Measurements from ENCODE around the gene PRKN.

Gene PRKN

DNA sequence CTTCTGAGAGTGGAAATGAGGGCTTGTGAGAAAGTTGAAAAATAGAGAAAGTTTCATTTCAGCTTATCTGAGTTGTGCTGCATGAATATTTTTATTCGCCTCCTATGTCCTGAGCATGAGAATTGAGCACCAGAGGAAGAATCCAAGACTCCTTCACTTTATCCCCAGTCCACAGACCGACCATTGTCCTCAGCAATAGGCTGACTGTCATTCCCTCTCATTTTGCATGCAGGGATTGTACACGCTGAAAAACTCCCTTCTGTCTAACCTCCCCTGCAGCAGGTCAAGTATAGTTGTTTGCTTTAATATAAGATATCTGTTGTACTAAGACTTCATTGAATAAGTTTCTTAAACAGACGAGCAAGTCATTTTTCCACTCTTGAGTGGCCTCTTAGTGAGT is 437.6 kb downstream of the PRKN start:
- DNase-seq = no peak

DNA sequence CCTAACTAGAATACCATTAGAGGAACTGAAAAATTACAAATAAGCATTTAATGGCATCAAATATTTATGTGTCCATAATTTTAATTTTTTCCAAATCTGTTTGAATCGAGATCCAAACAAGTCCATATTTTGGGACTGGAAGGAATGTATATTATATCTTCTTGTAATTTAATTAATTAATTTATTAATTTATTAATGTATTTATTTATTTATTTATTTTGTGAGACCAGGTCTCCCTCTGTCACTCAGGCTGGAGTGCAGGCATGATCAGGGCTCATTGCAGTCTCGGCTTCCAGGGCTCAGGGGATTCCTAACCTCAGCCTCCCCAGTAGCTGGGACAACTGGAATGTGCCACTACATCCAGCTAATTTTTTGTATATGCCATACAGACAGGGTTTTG is 453.6 kb downstream of the PRKN start:
- DNase-seq = no peak

DNA sequence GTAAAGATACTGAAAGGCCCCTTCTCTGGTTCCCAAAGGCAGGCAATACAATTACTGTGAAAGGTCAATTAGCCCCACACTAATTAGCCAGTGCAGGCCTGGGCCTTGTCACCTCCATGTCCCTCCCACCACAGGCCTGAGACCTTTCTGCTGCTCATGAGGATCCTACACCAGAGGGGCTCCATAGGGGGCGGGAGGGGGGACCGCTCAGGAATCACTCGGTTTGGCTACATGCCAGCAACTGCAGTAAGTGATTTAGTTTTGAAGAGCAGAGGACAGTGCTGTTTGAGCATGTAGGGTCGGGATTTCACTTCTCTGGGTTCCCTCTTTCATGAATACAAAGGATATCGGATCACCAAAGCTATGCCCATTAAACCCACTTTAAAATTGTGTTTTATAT is 455.6 kb downstream of the PRKN start:
- no peak for DNase-seq

DNA sequence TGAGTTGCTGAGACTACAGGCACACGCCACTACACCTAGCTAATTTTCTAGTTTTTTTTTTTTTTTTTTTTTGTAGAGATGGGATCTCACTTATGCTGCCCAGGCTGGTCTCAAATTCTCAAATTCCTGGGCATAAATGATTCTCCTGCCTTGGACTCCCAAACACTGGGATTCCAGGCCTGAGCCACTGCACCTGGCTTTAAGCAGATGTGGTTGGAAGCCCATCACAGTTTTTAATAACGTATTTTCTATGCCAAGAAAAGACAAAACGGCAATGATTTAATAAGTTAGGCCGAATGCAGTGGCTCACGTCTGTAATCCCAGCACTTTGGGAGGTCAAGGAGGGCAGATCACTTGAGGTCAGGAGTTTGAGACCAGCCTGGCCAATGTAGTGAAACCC is 456.6 kb downstream of the PRKN start:
- no peak for DNase-seq

DNA sequence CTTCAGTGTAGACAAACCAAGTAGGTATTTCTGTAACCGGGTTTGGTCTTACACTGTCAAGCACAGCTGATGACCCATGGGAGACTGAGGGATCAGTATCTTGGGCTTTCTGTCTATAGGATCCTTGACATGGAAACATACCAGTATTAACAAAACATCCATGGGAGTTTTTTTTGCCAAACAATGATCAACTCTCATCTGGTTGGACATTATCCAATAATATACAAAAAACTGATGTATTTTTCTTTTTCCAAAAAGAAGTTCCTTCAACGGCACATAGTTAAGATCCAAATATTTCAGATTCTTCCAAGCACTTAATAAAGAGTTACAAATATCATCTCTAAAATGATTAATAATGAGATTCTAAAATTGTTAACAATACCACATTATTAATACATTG is 459.9 kb downstream of the PRKN start:
- DNase-seq = no peak

DNA sequence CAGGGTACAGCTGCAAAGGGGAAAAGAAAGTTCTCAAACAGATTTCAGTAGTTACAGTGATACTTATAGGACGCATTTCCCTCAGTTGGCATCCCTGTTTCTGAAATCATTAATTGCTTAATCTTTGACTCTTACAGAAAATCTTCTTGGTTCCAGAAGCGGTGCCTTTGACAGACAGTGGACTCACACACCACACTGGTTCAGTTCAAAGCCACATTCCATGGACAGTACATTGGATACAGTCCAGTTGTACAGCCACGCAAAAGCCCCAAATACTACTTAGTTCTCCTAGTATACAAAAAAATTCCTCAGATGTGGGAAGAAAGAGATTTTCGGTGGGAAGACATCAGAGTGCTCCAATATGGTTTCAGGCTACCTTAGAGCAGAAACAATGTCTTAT is 460.4 kb downstream of the PRKN start:
- no peak for DNase-seq

DNA sequence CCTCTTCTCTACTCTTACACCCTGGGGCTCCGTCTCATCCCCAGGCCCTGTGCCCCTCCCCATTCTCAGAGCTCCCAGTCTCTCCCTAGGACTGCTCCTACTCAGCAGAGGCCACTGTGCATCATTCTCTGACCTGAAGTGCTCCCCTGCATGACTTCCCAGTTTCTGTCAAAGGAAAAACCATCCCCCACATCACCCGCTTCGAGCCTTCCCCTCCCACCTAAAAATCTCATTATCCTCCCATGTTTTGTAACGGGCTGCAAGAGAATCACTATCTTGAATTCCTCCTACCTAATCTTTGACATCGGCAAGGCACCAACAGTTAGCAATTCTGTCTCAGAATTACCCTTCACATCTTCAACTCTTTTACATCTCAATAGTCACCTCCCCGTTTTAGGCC is 463.0 kb downstream of the PRKN start:
- no peak for DNase-seq

DNA sequence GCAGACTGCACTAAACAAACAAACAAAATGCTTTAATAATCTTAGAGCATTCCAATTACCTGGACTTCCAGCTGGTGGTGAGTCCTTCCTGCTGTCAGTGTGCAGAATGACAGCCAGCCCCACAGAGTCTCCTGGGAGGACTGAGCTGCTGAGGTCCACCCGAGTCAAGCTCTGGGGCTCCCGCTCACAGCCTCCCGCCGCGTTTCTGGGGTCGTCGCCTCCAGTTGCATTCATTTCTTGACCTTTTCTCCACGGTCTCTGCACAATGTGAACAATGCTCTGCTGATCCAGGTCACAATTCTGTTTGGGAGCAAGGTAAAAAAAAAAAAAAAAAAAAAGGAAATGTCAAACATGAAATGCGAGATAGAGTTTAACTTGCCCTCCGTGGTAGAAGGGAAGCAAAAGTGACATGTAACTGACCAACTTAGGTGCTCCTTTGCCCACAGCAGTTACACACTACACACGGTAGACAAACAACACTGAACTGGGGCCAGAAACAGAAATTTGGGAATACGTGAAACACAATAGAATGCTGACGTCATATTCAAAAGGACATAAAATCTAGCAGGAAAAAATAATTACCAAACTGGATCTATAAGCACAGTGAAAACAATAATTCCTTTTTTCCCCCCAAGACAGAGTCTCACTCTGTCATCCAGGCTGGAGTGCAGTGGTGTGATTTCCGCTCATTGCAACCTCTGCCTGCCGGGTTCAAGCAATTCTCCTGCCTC is 464.9 kb downstream of the PRKN start:
- no peak for DNase-seq

DNA sequence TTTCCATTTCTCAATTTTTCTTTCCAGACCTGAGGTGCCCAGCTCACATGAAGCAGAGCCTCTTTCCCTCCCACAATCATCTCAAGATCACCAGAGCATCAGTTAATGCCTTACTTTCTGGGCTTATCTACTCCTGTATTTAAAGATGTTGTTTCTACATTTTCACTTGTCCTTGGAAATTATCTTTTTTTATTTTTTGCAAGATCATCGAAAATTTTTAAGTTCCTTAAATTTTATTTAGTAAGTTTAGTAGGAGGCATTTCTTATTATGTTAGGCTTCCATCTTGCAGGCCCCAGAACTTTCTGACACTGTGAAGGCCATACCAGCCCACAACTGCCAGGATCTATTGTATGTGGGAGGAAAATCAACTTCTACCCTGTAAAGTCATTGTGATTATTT is 466.0 kb downstream of the PRKN start:
- DNase-seq = no peak

DNA sequence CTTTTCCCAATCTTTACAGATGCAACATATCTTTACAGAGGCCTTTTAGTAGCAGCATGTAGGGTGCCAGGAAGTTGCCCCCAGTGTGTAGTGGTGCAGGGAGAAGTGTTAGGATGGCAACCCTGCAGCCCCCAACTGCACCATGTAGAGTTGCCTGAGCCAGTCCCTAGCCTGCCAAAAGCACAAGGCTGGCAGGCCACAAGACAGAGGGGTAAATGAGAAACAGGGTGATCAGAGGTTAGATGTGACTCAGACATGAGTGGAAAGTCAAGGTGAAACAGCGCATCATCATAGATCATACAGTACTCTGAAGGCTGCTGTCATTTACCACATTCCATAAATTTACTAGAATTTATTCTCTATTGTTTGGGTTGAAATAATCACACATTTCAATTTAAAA is 467.5 kb downstream of the PRKN start:
- DNase-seq = no peak

DNA sequence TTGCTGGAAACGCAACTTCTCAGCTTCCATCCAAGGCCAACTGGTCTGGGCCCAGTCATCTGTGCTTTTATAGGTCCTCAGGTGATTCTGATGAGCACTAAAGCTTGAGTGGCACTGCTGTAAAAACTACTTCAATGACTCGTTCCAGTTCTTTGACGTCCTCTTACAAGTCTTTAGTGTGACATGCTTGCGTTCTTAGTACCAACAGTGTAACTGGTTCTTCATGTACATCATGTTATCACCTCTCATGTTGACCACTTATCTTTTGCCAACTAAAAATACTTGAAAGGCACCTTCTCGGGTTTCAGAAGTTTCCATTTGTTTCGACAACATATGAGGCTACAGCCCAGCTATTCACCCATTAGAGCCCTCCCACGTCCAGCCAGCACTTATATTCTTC is 468.9 kb downstream of the PRKN start:
- DNase-seq = no peak

DNA sequence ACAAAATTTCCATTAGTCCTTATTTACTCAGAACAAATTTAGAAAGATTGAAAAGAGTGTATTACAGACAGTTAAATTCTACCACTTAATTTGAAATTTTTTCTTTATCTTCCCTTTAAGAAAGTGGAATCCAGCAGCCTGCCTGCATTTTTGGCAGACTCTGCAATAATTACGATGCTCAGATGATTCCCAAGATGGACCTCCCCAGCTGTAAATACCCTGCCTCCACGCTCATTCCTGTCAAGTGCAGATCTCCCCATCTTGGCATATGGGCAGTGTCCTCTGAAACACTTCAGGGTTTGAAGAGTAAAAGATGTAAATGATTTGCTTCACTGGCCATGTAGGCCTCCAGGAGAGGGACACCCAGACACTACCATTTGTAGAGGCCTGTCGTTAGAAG is 471.2 kb downstream of the PRKN start:
- no peak for DNase-seq

DNA sequence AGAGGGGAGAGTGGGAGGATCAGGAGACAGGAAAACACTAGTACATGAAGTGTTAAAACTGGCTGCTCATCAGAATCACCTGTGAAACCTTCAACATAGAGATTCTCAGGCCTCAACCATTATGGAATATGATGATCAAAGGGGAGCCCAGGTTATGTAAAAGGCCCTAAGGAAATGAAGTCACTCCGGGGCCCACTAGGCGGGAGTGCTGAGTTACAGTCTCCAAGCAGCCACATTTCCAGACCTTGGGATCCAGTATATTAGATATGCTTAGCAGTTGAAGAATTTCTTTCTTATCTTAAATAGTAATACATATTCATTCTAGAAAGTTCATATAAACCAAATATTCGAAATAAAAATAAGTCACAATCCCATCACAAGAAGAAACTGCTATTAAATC is 476.3 kb downstream of the PRKN start:
- DNase-seq = no peak

DNA sequence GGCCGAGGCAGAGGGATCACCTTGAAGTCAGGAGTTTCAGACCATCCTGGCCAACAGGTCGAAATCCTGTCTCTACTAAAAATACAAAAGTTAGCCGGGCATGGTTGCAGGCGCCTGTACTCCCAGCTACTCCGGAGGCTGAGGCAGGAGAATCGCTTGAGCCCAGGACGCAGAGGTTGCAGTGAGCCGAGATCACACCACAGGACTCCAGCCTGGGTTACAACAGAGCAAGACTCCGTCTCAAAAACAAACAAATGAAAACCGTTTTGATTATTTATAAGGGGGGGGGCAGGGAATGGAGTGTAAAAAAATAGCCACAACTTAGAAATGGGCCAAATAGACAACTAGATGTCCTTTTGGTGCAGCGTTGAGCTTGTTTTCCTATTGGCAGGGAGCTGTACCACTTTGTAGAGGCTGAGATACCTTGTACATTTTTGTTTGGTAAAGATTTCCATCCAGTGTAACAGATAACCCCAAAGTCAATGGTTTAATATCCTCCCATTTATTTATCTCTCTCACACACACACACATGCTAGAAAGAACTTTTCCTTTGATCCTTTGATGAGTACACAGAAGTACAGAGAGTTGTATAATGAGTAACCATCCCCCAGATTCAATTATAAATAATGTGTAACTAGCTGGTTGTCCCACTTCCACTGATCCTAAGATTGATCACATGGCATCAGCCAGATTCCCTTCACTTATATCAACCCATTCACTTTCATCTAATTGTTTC is 477.5 kb downstream of the PRKN start:
- DNase-seq = no peak

DNA sequence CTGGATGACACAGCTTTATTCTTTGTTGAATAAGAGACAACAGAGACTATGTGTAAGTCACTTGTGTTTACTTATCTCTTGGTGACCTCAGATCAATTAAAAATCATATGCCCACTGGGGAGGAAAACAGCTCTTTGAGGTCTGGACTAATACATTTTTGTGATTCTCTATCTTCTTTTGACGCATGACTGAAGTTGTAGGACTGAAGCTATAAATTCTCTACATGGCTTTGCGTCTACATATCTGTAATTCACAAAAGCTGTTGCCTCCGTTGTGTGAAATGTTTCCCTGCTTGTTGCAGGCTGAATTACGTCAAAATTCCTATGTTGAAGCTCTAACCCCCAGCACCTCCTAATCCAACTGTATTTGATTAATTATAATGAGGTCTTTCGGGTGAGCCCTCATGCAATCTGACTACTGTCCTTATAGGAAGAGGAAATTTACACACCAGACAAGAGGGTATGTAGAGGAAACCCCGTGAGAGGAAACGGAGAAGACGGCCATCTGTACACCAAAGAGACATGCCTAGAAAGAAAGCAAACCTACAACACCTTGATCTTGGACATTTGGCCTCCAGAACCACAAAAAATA is 481.6 kb downstream of the PRKN start:
- DNase-seq = no peak

DNA sequence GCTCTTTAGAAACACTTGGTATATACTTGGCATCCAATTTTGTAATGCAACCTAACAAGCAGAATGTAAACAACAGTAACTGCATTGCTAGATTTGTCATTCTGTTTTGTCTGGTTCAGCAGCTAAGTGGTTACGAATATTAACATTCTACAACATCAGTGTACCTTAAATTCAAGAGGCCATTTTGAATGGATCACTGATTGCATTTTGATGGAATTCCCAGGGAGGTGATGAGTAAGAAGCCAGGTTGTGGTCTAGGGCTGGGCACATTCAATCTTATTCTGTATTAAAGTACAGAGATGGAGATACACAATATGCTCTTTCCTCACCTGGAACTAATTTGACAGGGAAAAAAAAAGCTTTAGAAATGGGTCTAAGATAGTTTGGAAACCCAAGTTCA is 483.5 kb downstream of the PRKN start:
- no peak for DNase-seq

DNA sequence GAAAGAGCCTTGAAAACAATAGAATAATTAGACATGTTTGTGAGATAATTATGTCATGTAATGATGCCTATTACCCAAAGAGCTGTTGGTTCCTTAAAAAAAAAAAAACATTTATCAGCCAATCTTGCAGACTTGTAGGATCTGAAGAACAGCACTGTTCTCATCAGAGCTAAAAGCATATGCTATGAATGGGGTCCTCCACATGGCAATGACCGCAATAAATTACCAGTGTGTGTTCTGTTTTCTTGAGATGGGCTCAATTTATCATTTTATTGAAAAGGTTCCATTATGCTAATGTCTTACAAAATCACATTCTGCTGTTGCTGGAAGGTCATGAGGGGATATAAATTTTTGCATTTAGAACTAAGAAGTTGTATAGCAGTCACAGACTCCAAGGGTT is 484.7 kb downstream of the PRKN start:
- no peak for DNase-seq

DNA sequence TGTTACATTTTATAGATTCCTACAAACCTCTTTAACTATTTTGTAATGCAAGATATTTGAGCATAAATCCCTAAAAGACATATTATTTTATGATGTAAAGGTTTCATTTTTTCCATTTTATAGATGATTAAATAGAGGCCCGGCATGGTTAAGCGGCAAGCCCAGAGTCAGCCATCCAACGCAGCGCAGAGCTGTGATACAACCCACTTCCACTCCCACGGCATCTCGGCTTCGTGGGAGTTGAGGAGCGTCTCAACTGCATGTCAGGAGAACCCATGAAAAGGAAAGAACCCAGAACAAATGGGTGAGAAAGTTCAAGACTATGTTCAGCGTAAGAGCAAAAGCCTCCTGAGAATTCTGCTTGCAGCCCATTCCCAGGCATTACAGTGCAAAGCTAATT is 488.2 kb downstream of the PRKN start:
- no peak for DNase-seq

DNA sequence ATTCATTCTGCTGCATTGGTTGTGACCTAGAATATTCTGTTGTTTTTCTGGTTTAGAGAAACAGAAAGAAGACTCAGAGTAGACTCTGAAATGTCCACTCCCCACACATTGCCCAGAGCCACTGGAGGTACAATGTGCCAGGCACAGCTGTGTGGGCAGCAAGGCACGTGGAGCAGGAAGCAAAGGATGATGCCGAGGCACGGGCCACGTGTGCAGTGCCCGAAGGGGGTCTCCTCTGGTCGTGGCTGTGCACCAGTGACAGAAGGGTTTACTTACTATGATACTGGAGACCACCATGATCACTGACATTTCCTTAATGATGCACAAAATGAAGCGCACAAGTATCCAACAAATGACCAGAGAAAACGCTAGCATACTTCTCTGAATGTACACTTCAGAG is 488.9 kb downstream of the PRKN start:
- DNase-seq = no peak

DNA sequence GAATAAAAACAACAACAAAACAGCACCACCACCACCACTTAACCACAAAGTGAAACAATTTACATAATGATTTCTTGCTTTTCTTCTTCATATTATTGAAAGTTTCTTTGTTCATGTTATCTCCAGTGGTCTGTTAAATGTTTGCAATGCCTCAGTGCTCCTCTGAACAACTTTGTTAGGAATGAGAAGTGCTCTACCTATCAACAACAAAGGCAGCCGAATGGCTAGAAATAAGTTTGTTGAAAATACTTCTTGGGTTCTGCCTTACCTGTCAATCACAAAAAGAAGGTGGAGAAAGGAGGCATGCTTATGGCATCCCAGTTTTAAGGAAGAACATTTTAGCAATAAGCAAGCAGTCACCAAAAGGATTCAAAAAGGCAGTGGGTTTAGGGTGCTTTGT is 490.2 kb downstream of the PRKN start:
- DNase-seq = no peak

DNA sequence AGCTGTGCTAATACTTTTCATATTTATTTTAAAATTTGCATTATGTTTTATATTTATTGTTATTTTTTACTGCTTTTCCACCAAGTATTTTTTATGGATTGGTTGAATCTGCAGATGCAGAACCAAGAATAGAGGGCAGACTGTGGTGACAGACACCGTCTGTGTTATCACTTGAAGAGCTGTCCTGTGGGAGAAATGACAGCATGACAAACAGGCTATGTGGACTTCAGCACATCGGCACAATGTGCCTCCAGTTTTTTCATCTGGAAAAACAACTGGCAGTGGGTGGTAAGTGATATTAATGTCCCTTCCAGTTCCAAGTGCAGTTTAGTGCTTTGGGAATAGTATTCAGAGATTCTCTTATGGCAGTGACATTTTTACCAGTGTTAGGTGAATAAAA is 492.9 kb downstream of the PRKN start:
- DNase-seq = no peak

DNA sequence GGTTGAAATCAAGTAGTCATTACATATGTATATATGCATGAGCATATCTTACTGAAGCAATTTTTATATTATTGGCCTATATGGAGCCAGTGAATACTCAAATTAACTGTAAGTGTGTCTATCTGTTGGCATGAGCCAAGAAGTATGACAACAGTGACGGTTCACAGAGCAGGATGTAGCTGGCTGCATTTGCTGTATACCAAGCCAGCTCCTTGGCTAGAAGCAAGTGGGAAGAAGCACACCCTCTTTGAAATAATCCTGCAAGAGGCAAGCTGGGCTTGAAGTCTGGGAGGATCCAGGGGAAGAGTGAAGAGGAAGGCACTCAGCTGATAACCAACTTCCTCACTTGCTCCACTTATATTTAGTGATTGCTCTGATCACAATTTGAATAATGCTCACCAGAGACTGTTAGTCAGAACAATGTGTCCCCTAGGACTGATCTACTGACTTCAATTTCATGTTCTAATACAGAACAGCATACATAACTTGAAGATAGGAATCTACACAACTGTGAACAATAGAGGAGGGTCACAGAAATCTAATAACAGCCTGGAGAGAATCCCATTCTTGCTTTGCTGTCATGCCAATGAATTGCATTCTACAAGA is 497.3 kb downstream of the PRKN start:
- DNase-seq = no peak

DNA sequence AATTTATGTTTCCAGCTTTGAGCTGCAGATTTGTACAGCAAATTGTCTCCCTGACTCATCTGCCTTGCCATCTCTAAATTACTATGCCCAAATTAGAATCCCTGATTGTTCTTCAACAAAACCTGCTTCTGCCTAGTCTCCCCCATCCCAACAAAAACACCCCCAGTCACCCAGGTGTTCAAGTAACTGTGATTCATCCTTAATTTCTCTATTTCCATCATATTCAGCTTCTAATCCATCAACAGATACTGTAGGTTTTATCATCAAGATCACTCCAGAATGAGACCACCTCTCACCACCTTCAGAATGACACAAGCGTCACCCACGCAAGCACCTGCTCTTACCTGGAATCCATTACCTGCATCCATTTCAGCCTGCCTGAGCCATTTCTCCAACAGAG is 498.5 kb downstream of the PRKN start:
- no peak for DNase-seq

DNA sequence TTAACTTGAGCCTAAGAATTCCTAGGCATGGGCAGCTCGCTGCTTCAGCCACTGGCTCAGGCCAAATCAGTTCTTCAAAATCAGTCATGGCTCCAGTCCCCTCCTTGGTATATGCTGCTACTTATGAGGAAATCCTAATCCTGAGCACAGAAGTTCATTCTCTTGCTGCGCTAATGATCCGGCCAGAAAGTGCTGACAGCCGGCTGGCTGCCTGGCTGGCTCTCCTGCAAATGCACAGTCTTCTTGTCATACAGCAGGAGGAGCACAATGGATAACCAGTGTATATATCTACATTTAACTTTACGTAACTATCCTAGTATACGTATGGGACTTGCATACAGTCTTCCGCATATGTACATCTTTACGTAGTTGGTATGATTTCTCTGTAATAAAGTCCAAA is 500.8 kb downstream of the PRKN start:
- DNase-seq = no peak
